ENCODE results near the gene TAF4. TPM values are rescaled to one million over a fixed set of nuclear protein-coding genes. Genes with fewer than 3 reads are reported as not detected.
A peak's percentile ranks its signal among the peaks of the same experiment; 100 is the strongest.
"Not testable (repeated sequence)": the region's sequence is repeated elsewhere in the genome, so short reads cannot be mapped to it uniquely, and the experiment has no call there.

TAF4 gene
- total RNA-seq, 2 donors from 2014 or later = 17.8 to 19.5 TPM

DNA sequence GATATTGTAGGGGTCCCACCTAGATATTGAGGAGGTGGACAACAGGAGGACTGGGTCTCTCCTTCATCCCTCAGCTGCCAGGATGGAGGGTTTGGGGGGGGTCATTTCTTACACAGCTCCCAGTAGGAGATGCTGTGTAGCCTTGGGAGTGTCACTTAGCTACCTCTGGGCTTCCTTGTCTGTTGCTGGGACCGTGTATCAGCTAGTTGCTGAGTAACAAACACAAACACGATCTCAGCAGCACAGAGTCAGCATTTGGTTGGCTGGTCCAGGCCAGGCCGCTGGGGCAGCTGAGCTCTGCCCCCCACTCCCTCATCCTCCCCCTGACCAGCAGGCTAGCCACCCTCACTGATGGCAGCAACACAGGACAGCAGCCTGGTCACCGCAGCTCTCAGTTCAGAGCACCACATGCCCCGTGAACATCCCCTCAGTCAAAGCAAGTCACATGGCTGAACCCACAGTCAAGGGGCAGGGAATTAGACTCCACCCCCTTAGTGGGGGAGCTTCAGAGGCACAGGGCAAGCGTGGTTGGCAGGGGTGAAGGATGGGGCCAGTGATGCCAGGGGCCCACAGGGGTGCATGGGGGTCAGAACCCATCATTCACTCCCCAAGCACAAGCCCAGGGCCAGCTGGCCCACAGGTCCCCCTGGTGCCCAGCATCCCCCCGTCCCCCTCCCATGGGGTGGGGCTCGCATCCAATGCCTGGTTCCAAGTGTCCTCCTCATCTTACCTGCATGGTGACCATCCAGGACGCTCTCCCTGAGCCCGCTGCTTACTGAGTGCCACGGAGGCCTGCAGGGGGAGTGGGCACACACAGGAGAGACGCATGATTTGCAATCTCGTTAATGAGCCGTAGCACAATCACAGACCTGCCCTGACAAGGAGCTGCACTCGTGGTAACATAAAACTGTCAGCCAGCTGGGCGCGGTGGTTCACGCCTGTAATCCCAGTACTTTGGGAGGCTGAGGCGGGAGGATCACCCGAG, 112.4 kb downstream of the TAF4 start:
- ATAC-seq (no peak), DNase-seq (no peak)

DNA sequence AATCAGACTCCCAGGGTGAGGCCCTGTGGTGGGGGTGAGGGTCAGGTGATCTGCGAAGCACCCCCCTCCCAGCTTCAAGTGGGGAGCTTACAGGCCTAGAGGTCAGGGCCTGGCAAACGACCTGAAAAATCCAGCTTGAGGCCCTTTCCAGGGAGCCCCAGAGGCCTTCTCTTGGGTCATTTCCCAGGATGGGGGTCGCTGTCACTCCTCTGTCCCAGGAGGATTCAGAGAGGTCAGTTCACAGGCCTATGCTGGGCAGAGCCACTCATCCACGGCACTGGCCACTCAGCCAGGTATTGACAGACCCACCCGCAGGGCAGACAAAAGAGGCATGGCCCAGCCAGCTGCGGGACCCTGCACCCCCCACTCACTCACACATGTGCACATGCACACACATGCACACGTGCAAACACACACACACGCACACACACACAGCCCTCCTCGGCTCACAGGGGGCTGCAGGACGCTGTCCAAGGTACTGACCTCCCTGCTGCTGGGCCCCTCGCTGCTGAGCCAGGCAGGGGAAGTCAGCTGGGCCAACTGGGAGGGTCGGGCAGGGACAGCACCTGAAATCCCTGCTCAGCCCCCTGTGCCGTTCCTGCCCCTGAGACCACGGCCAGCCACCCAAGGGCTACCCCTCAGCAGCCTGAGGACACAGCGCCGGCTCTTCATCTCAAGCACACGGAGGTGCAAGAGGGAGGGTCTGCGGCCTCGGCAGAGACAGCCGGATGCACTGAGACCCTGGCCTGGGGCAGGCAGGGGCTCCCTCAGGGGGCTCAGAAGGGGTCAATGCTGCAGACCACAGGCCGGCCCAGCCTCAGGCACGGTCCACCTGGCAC, 113.8 kb downstream of the TAF4 start:
- ATAC-seq (no peak), DNase-seq (no peak)
- no peak overlapping the region for H3K27ac Mint-ChIP-seq
- peaks cover 5% of the 10 kb centered on the region for H3K4me1 Mint-ChIP-seq
- H3K36me3 Mint-ChIP-seq (ENCODE audit: low read depth) = peaks cover 3% of the 10 kb centered on the region
- no peak overlapping the region for H3K4me3 Mint-ChIP-seq
- H3K9me3 ChIP-seq (ENCODE audit: control insufficient read depth, low read length, poor library complexity, severe bottlenecking) = no peaks in the 10 kb centered on the region
- peaks cover 30% of the 10 kb centered on the region for H3K27me3 Mint-ChIP-seq

More for the DNA sequence above, 112.4 kb downstream of the TAF4 start:
- Mint-ChIP-seq H3K27ac (no peak overlapping the region), H3K36me3 (ENCODE audit: low read depth) (peaks cover 3% of the 10 kb centered on the region), H3K27me3 (peaks cover 35% of the 10 kb centered on the region), H3K4me3 (no peak overlapping the region), H3K4me1 (peaks cover 7% of the 10 kb centered on the region)
- no peaks in the 10 kb centered on the region for H3K9me3 ChIP-seq (ENCODE audit: control insufficient read depth, low read length, poor library complexity, severe bottlenecking)

DNA sequence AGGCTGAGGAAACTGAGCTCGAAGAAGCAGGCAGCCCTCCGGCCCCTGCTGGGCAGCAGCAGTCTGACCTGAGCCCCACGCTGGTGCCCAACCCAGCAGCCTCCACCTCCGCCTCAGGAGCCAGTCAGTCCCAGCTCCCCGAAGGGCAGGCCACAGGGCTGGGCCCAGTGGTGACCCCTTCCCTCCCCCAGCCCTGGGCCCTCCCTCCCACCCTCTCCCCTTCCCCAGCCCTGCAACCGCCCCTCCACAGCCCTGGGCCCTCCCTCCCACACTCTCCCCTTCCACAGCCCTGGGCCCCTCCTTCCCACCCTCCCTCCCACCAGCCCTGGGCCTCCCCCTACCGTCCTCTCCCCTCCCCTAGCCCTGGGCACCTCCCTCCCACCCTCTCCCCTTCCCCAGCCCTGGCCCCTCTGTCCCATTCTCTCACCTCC, 115.0 kb downstream of the TAF4 start:
- H3K27me3 Mint-ChIP-seq = peaks cover 23% of the 10 kb centered on the region
- peaks cover 3% of the 10 kb centered on the region for H3K36me3 Mint-ChIP-seq (ENCODE audit: low read depth)
- no peak overlapping the region for H3K4me3 Mint-ChIP-seq
- no peak for DNase-seq
- H3K27ac Mint-ChIP-seq = no peak overlapping the region
- peaks cover 2% of the 10 kb centered on the region for H3K4me1 Mint-ChIP-seq
- H3K9me3 ChIP-seq (ENCODE audit: control insufficient read depth, low read length, poor library complexity, severe bottlenecking) = no peaks in the 10 kb centered on the region
- ATAC-seq = no peak

DNA sequence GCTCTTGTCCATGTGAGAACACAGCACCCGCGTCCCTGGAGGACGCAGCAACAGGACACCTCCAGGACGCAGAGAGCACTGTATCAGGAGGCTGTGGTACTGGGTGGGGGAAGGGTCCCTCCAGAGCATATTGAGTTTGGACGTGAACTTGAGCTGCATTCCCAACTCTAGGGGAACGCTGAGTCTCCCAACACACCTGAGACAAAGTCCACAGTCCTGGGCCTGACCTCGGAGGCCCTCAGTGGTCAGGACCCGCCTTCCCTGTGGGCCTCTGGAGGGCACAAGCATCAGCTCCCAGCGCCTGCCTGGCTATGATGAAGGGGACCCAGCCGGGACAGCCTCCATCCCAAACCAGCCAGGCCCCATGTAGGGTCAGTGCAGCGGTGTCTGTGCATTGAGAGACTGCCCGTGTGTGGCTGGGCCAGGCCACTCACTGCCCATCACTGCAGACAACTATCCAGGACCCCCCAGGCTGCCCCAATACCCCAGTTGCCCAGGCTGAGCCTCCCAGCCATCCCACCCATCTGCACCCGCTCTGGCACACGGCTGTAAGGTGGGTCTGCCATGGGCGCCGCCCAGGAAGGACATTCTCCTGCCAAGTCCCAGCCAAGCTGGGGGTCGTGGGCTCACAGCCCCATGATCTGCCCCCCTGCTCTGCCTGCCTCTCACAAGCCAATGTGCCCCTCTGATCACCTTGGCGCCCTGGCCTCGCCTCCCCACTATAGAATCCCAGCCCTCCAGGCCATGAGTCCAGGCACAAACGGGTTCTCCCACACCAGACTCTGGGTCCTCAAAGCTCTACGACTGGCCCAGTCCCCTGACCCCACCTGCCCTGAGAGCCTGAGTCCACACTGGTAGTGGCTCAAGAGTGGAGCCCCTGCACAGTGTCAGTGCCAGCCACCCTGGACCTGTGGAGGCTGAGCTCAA, 115.7 kb downstream of the TAF4 start:
- Mint-ChIP-seq H3K27me3 (peaks cover 16% of the 10 kb centered on the region), H3K27ac (no peak overlapping the region), H3K36me3 (ENCODE audit: low read depth) (peaks cover 3% of the 10 kb centered on the region), H3K4me1 (peaks cover 2% of the 10 kb centered on the region), H3K4me3 (no peak overlapping the region)
- no peaks in the 10 kb centered on the region for H3K9me3 ChIP-seq (ENCODE audit: control insufficient read depth, low read length, poor library complexity, severe bottlenecking)
- ATAC-seq (no peak), DNase-seq (no peak)

DNA sequence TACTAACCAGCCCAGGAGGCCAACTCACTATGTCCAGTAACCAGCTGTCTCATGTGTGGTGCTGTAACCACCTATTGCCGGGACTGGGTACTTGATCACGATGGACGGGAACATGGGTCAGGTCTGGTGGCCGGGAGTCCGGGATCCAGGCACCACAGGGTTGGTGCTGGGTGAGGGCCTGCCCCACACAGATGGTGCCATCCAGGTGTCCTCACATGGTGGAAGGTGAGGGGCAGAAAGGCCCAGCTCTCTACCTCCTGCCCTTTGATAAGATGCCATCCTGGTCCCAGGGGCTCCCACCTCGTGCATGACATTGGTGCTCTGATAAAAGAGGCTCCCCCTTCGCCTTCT, 116.3 kb downstream of the TAF4 start:
- no peaks in the 10 kb centered on the region for H3K9me3 ChIP-seq (ENCODE audit: control insufficient read depth, low read length, poor library complexity, severe bottlenecking)
- Mint-ChIP-seq H3K27ac (no peak overlapping the region), H3K36me3 (ENCODE audit: low read depth) (no peaks in the 10 kb centered on the region), H3K27me3 (peaks cover 9% of the 10 kb centered on the region), H3K4me1 (peaks cover 2% of the 10 kb centered on the region), H3K4me3 (no peak overlapping the region)
- ATAC-seq (no peak), DNase-seq (no peak)

DNA sequence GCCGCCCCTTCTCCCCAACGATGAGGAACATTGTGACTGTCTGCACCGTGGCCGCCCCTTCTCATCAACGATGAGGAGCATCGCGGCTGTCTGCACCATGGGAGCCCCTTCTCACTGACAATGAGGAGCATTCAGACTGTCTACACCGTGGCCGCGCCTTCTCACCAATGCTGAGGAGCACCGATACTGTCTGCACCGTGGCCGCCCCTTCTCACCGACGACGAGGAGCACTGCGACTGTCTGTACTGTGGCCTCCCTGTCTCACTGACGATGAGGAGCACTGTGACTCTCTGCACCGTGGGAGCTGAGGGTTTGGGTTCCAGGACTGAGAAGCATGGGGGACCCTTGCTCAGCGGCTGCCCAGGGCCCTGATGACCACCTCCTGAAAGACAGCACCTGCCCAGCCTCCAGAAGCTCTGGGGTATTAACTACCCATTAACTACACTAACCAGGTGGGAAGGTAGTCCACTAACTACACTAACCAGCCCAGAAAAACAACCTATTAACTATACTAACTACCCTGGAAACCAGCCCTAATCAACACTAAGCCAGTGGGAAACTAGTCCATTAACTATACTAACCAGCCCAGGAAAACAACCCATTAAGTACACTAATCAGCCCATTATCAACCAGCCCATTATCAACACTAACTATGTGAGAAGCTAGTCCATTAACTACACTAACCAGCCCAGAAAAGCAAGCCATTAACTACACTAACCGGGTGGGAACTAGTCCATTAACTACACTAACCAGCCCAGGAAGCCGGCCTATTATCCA, 116.9 kb downstream of the TAF4 start:
- ATAC-seq = no peak
- Mint-ChIP-seq H3K4me3 (no peak overlapping the region), H3K4me1 (peaks cover 2% of the 10 kb centered on the region), H3K27ac (no peak overlapping the region), H3K27me3 (peaks cover 9% of the 10 kb centered on the region), H3K36me3 (ENCODE audit: low read depth) (no peaks in the 10 kb centered on the region)
- DNase-seq = no peak
- no peaks in the 10 kb centered on the region for H3K9me3 ChIP-seq (ENCODE audit: control insufficient read depth, low read length, poor library complexity, severe bottlenecking)

DNA sequence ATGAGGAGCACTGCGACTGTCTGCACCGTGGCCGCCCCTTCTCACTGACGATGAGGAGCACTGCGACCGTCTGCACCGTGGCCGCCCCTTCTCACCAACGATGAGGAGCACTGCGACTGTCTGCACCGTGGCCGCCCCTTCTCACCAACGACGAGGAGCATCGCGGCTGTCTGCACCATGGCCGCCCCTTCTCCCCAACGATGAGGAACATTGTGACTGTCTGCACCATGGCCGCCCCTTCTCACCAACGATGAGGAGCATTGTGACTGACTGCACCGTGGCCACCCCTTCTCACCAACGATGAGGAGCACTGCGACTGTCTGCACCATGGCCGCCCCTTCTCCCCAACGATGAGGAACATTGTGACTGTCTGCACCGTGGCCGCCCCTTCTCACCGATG, 117.6 kb downstream of the TAF4 start:
- H3K36me3 Mint-ChIP-seq (ENCODE audit: low read depth); H3K27ac Mint-ChIP-seq; H3K27me3 Mint-ChIP-seq; DNase-seq; H3K4me3 Mint-ChIP-seq; ATAC-seq; H3K9me3 ChIP-seq (ENCODE audit: control insufficient read depth, low read length, poor library complexity, severe bottlenecking); H3K4me1 Mint-ChIP-seq: not testable (repeated sequence)

DNA sequence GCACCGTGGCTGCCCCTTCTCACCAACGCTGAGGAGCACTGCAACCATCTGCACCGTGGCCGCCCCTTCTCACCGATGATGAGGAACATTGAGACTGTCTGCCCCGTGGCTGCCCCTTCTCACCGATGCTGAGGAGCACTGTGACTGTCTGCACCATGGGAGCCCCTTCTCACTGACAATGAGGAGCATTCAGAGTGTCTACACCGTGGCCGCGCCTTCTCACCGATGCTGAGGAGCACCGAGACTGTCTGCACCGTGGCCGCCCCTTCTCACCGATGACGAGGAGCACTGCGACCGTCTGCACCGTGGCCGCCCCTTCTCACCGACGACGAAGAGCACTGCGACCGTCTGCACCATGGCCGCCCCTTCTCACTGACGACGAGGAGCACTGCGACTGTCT, 120.2 kb downstream of the TAF4 start:
- not testable (repeated sequence) for H3K27me3 Mint-ChIP-seq; H3K9me3 ChIP-seq (ENCODE audit: control insufficient read depth, low read length, poor library complexity, severe bottlenecking); DNase-seq; H3K4me1 Mint-ChIP-seq; H3K36me3 Mint-ChIP-seq (ENCODE audit: low read depth); H3K27ac Mint-ChIP-seq; ATAC-seq; H3K4me3 Mint-ChIP-seq

DNA sequence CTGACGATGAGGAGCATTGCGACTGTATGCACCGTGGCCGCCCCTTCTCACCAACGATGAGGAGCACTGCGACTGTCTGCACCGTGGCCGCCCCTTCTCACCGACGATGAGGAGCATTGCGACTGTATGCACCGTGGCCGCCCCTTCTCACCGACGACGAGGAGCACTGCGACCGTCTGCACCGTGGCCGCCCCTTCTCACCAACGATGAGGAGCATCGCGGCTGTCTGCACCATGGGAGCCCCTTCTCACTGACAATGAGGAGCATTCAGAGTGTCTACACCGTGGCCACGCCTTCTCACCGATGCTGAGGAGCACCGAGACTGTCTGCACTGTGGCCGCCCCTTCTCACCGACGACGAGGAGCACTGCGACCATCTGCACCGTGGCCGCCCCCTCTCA, 120.7 kb downstream of the TAF4 start:
- not testable (repeated sequence) for H3K4me3 Mint-ChIP-seq; H3K9me3 ChIP-seq (ENCODE audit: control insufficient read depth, low read length, poor library complexity, severe bottlenecking); H3K27me3 Mint-ChIP-seq; DNase-seq; H3K36me3 Mint-ChIP-seq (ENCODE audit: low read depth); H3K4me1 Mint-ChIP-seq; H3K27ac Mint-ChIP-seq; ATAC-seq

DNA sequence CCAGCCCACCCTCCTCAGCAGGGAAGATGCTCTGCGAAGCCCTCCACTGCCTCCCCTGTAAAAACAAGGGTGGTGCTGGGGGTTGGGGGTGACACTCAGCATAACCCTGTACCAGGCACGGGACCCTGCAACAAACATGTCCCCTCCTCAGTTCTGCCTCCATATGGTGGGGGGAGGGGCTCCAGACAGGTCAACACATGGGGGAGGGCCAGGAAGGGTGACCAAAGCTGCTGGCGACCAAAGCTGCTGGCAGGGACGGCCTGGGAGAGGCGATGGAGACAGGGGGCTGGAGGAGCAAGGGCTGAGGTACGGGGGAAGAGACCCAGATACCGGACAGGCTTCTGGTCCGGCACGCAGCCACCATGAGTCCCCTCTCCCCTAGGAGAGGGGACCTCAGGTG, 123.2 kb downstream of the TAF4 start:
- no peaks in the 10 kb centered on the region for H3K9me3 ChIP-seq (ENCODE audit: control insufficient read depth, low read length, poor library complexity, severe bottlenecking)
- Mint-ChIP-seq H3K27me3 (no peaks in the 10 kb centered on the region), H3K4me1 (no peaks in the 10 kb centered on the region), H3K27ac (no peak overlapping the region), H3K36me3 (ENCODE audit: low read depth) (no peaks in the 10 kb centered on the region), H3K4me3 (no peak overlapping the region)
- DNase-seq (no peak), ATAC-seq (no peak)

DNA sequence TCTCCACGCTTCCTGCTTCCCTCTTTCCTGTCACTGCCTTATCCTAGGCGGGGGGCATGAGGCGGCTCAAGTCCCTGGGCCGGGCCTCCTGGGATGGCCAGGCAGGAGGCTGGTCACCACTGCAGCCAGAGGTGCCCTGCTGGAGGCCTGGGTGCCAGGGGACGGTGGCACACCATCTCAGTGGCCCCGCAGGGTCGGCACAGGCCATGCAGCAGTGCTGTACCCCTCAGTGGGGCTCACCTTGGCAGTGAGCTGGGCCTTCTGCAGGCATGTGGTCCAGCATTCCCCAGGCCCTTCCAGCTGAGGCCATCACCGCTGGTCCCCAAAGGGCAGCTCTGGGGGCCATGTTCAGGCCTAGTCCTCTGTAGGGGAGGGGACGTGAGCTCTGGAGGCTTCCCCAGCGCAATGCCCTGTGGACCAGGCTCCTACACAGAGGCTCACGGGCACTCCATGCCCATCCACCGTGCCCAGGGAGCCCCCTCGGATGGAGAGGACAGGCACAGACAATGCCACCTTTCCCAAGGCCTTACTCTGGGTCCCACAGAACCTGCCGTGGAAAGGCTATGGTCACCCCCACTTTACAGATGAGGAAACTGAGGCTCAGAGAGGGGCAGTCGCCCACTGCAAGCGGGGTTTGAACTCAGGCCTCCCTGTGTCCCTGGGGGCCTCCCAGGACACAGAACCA, 123.8 kb downstream of the TAF4 start:
- Mint-ChIP-seq H3K27me3 (peaks cover 1% of the 10 kb centered on the region), H3K4me1 (no peaks in the 10 kb centered on the region), H3K27ac (no peak overlapping the region), H3K4me3 (no peak overlapping the region), H3K36me3 (ENCODE audit: low read depth) (no peaks in the 10 kb centered on the region)
- no peak for ATAC-seq
- no peaks in the 10 kb centered on the region for H3K9me3 ChIP-seq (ENCODE audit: control insufficient read depth, low read length, poor library complexity, severe bottlenecking)
- peak in 1 of 3 donors; percentile 1 for DNase-seq

All from T-helper 17 cell (primary cell).